ENCODE measurements around the gene ZCWPW1.
"Not testable (repeated sequence)": the region's sequence is repeated elsewhere in the genome, so short reads cannot be mapped to it uniquely, and the experiment has no call there.

Gene ZCWPW1

DNA sequence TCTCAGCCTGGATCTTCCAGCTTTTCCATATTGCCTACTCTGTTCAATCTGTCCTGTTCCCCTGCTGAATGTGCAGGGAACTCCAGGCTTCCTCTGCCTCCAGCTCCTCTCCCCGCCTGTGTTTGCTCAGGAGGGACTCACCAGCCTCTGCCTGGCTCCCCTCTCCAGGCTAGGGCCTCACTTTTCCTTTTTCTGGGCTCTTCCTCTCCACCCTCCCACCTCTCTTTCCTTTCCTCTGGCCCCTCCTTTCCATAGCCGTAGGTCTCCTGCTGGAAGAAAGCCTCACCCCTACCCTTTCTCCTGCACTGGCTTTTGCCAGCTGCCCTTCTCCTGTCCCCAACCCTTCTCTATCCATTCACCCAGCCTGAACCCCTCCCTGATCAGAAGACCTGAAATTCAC is 30.3 kb downstream of the ZCWPW1 start:
- DNase-seq: no peak

DNA sequence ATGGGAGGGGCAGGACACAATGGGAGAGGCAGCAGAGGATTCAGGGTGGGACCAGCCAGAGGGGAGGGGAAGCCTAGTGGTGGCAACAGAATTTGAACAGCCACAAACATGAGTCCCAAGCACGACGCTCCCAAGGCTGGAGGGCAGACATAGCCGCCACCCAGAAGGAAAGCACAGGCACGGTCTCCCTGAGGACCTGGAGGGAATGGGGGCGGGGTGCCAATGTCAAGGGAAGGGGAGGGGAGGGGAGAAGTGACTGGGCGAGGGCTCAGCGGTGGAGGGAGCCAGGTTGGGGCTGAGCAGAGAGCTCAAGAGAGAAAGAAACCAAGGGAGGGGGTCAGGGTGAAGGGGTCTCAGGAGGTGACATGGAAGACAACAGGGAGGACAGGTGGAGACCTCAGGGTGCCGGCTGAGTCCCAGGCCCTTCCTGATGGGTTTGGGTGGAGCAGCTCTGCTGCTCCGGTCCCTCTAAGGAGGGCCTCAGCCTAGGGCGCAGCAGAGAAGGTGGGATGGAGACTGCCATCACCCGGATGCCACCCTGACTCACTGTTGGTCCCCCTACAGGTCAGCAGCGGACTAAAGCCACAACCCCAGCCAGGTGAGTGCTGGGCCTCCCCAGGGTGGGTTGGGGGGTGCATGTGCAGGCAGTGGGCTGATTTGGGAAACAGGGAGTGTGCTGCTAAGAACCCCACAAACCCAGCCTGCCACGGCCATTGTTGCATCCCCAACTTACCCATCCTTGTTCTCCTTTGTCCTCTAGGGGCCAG is 31.0 kb downstream of the ZCWPW1 start:
- no peak for DNase-seq

DNA sequence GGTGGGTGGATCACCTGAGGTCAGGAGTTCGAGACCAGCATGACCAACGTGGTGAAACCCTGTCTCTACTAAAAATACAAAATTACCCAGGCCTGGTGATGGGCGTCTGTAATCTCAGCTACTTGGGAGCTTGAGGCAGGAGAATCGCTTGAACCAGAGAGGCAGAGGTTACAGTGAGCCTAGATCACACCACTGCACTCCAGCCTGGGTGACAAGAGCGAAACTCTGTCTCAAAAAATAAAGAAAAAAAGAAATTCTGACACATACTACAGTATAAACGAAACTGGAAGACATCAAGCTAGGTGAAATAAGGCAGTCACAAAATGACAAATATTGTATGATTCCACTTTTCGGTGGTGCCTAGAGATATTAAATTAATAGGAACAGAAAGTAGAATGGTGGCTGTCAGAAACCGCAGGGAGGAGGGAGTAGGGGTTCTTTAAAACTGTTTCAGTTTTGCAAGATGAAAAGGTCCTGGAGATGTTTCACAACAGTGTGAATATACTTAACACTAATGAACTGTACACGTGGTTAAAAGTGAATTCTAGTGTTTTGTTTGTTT is 32.0 kb downstream of the ZCWPW1 start:
- no peak for DNase-seq

DNA sequence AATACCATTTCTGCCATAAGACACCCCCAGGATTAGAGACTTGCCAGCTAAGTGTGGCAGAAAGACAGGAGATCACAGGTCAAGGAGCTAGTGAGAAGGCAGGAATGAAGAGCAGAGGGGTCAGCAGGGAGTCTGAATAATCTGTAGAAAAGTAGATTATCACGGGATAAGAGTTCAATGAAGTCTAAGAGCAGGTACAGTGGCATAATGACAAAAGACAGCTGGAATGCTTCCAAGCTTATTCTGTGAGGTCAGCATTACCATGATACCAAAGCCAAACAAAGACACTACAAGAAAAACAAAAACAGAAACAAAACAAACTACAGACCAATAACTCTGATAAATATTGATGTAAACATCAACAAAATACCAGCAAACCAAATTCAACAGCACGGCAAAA is 34.4 kb downstream of the ZCWPW1 start:
- no peak for DNase-seq

DNA sequence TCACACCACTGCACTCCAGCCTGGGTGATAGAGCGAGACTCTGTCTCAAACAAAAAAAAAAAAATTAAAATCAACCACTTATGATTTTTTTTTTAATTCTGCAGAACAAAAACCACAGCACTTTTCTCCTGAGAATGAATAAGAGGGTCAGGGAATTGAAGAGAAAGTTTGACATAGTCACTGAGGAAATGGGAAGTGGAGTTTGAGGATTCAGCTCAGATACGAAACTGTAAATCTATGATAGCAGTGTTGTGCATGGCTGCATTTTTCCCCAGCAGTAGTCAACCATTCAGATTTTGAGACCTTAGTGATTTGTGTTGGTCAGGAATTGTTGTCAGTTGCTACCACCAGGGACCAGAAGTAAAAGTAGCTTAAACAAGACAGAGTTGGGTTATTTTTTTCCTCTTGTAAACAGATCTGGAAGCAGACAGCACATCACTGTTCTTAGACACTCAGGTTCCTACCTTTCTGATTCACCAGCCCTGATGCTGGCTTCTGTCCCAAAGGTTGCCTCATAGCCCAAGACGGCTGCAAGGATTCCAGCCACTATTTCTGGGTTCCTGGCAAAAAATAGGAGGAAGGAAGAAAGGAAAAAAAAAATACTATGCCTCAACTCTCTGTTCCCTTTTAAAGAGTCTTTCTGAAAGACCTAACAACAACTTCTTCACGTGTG is 35.1 kb downstream of the ZCWPW1 start:
- DNase-seq: no peak

DNA sequence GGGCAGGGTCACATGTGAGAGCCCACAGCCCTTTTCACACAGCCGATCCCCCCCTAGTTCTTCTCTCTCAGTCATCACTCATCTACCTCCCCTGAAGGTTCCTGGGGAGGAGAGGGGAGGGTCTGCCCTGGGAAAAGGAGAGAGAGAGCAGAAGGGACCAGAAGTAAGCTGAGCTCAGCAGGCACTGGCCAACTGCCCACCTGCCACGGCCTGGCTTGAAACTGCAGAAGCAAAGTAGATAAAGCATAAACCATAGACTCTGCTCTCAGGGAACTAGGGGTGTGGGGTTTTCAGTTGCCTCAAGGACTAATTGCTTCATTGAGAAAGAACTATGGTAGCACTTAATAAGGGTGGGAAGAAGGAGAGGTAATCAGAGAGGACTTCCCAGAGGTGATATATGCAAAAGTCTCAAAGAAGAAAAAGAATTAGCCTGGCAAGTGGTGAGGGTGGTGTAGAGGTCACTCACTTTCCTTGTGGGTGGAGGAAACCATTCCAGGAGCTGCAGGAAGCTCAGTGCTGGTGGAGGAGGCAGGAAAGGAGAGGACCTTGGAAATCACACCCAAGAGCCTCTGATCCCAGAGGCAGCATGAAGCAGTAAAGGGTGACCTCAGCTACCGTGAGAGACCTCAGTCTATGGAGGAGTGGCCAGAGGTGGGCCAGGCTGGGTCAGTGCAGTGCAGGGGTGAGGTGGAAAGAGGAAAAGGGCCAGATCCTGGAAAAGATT is 38.1 kb downstream of the ZCWPW1 start:
- DNase-seq: no peak

DNA sequence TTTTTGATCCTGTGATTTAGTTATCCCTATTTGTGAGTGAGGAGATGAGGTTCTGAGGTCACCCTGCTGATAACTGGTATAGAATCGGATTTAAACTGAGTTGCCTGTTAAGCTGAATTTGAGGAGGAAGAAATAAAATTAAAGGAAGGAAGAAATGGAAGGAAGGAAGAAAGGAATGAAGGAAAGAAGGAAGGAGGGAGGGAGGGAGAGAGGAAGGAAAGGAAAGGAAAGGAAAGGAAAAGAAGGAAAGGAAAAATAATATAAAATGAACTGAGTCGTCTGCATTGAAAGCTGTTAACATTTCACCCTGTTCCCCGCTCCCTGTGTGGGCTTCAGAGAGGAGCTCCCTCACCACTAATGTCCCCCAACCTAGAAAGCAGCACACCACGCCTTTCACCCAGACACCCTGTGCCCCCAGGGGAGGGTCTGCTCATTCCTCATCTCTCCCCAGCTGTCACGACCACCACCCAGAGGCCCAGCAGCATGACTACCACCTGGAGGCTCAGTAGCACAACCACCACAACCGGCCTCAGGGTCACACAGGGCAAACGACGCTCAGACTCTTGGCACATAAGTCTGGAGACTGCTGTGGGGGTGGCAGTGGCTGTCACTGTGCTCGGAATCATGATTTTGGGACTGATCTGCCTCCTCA is 38.9 kb downstream of the ZCWPW1 start:
- no peak for DNase-seq

DNA sequence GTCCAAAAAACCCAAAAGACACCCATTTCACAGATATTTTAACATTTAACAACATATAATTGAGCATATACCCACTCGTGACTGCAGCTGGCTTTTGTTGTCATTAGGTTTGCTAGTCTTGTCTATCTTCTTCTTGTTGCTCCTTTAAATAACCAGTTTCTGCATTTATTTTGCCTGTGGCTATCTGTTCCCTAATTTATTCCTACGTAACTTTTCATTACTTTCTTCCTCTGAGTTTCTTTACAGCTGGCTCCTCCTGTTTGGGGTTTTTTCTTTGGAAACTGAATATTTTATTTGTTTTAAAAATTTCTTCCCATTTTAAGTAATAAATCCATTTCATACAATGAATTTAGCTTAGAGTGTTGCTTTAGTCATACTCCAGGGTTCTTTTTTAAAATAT is 40.8 kb downstream of the ZCWPW1 start:
- no peak for DNase-seq

DNA sequence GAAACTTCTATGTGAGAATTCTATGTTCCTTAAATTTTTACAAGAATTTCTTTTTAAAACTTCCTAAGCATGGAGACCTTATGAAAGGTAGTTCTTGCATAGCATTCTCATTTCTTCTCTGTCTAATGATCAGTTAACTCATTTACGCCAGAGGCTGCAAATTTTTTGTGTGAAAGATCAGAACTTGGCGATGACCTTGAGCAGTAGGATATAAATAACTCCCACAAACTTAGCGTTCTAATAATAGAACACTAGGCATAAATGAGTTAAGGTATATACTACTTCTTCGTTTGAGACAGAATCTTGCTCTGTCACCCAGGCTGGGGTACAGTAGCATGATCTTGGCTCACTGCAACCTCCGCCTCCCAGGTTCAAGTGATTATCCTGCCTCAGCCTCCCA is 41.6 kb downstream of the ZCWPW1 start:
- no peak for DNase-seq

DNA sequence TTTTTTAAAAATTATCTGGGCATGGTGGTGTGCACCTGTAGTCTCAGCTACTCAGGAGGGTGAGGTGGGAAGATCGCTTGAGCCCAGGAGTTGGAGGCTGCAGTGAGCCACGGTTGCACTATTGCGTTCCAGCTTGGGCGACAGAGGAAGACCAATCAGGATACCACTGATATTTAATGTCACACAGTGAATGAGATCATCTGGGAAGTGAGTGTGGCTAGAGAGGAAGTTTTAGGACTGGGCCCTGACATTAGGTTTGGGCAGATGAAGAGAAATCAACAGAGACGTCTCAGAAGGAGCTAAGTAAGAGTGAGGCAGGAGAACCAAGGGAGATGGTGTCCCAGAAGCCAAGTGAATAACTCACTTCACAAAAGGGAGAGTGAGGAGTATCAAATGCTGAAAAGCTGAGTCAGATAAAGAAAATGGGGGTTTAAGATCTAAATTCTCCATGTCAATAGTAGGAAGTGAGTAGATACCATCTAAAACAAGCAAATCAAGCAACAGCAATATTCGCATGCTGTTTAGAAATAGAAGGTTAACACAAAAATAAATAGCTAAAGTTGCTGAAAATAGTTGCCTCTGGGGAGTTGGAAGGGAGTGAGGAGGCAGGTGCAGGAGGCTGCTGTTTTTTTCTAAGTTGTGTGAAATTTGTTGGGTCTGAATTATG is 43.7 kb downstream of the ZCWPW1 start:
- DNase-seq: no peak

DNA sequence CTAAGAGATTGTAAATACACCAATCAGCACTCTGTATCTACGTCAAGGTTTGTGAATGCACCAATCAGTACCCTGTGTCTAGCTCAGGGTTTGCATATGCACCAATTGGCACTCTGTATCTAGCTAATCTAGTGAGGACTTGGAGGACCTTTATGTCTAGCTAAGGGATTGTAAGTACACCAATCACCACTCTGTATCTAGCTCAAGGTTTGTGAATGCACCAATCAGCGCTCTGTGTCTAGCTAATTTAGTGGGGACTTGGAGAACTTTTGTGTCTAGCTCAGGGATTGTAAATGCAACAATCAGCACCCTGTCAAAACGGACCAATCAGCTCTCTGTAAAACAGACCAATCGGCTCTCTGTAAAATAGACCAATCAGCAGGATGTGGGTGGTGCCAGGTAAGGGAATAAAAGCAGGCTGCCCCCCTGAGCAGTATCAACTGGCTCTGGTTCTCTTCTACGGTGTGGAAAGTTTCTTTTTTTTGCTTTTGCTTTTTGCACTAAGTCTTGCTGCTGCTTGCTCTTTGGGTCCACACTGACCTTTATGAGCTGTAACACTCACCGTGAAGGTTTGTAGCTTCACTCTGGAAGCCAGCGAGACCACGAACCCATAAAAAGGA is 46.2 kb downstream of the ZCWPW1 start:
- not testable (repeated sequence) for DNase-seq

DNA sequence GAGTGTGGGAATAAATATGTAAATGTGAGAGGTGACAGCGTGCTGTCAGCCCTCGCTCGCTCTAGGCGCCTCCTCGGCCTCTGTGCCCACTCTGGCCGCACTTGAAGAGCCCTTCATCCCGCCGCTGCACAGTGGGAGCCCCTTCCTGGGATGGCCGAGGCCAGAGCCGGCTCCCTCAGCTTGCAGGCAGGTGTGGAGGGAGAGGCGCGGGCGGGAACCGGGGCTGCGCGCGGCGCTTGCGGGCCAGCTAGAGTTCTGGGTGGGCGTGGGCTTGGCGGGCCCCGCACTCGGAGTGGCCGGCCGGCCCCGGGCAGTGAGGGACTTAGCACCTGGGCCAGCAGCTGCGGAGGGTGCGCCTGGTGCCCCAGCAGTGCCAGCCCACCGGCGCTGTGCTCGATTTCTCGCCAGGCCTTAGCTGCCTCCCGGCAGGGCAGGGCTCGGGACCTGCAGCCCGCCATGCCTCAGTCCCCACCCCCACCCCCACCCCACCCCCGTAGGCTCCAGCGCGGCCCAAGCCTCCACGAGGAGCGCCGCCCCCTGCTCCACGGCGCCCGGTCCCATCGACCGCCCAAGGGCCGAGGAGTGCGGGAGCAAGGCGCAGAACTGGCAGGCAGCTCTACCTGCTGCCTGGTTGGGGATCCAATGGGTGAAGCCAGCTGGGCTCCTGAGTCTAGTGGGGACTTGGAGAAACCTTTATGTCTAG is 46.8 kb downstream of the ZCWPW1 start:
- DNase-seq: not testable (repeated sequence)

DNA sequence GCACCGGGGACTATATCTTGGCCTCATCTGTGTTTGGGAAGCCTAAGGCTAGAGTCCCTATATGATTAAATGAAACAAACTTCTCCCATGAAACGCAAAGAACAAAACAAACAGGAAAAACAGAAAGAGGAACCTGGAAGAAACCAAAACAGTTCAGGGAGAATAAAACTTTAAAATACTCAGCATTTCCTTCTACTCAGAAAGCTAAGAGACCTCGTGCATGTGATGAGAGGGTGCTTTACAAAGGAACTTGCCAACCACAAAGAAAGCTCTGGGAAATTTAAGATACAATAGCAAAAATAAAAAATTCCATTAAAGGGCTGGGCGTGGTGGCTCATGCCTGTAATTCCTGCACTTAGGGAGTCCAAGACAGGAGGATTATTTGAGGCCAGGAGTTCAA is 48.3 kb downstream of the ZCWPW1 start:
- no peak for DNase-seq

DNA sequence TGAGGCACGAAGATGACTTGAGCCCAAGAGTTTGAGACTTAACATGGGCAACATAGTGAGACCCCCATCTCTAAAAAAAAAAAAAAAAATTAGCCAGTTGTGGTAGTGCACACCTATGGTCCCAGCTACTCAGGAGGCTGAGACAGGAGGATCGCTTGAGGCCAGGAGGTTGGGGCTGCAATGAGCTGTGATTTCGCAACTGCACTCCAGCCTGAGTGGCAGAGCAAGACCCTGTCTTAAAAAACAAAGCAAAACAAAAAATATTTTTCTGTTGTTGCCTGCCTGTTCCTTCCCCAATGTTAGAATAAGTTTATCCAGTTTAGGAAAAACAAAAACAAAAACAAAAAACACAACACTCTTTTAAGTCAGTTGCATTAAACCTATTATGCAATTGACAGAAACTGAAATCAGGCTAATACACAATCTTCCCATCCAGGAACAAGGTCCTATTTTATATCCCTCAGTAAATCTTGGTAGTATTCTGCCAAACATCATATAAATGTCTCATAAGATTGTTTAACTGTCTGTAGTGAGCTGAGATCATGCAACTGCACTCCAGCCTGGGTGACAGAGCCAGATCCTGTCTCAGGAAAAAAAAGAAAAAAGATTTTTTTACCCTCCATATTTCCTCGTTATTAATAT is 50.3 kb downstream of the ZCWPW1 start:
- DNase-seq: no peak

DNA sequence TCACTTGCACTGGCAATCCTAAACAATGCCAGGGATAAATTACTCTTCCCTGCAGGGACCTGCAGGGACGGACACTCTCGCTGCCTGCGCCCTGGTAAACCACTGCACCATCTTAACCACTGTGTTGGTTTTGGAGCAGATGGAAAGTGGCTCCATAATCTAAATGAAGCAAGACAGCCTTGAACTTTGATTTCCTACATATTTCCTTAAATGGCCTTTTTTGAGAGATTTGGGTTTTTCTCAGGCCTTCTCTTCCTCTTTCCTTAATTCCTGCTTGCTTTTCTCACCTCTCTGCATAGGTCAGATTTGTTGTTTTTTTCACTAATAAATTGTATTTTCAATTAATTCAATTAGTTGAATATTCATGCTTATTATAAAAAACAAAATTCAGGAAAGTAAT is 52.4 kb downstream of the ZCWPW1 start:
- no peak for DNase-seq

DNA sequence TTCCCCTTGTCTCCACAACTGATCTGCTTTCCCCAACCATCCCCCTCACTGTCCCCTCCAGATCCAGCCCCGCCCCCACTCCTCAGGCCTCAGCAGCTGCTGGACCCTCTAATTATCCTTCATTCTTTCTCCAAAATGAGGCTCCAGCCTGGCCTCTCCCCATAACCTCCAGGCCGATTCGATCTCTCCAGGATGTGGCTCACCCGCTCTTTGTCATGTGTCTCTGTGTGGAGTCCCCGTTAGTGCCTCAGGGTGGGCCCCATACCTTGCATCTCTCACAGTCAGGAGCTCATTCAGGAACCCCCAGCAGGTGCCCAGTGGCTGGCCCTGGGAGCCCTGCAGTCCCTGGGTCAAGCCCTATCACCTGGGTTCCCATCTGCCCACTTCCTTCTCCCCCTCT is 53.9 kb downstream of the ZCWPW1 start:
- DNase-seq: no peak

DNA sequence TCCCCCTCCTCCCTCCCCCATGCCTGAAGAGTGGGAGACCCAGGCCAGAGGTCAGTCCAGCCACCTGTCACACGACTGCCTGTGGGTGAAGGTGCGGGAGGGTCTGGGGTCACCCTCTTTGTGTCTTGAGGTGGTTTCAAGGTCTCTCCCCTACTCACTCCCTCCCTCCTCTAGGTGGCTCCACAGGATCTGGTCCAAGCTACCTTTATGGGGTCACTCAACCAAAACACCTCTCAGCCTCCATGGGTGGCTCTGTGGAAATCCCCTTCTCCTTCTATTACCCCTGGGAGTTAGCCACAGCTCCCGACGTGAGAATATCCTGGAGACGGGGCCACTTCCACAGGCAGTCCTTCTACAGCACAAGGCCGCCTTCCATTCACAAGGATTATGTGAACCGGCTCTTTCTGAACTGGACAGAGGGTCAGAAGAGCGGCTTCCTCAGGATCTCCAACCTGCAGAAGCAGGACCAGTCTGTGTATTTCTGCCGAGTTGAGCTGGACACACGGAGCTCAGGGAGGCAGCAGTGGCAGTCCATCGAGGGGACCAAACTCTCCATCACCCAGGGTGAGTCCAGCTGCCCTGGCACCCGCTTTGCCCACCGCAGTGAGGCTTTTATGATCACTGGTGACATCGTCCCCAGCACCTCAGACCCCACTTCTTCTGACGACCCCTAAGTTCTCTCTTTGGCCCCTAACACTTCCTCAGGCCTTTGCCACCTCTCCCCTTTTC is 54.5 kb downstream of the ZCWPW1 start:
- not testable (repeated sequence) for DNase-seq

DNA sequence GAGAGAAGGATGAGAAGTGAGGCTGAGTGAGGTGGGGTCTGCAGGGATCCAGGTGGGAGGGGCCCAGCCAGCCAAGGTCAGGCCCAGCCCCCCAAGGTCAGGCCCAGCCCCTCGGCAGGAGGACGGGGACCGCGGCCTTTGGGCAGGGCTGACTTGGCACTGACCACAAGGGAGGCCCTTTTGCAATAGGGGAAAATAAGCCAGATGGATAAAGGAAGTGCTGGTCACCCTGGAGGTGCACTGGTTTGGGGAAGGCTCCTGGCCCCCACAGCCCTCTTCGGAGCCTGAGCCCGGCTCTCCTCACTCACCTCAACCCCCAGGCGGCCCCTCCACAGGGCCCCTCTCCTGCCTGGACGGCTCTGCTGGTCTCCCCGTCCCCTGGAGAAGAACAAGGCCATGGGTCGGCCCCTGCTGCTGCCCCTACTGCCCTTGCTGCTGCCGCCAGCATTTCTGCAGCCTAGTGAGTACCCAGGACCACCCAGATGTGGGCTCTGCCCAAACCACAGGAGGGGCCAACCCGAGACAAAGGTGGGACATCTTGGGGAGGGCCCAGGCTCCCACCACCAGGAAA is 55.2 kb downstream of the ZCWPW1 start, which contains the start of gene PILRA:
Gene PILRA (plus strand): TSS at position 227 of the 571 bp plus-strand sequence. CDS start 170 bp downstream, at position 397.
- DNase-seq: no peak

DNA sequence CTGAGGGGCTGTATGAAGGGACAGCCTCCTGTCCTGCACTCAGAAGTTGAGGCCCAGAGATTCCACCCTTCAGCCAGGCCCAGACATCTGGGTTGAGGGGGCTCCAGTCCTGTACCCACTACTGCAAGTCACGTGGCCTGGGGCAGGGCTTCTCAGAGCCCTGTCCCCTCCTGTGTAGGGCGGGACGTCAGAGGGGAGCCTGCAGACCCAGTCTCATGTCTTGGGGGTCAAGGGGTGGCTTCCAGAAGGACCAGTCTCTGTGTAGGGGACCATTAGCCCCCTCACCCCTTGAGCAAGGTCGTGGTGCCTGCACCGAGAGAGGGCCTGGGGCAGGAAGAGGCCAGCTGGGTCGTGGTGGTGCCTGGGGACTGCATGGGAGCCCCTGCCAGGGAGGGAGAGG is 55.8 kb downstream of the ZCWPW1 start:
- DNase-seq: no peak

DNA sequence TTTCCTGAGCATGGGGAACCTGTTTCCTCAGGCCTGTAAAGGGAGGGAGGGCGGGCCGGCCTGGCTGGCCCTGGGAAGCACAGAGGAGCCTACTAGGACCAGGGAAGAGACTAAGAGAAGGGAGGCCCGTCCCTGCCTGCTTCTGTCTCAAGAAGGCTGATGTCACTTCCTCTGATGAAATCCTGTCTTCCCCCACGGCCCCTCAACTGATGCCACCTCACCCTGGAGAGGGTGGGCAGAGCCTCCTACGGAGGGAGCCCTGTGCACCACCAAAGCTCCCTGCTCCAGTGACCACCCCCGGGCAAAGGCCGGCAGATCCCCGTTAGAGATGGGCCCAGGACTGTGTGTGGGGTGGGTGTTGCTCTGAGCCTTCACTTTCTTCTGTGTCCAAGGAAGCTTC is 56.2 kb downstream of the ZCWPW1 start:
- DNase-seq: no peak

Data from activated CD8-positive, alpha-beta memory T cell treated with anti-CD3 and anti-CD28 coated beads, Interleukin-2, amount 50 U/mL, for 4 hours (primary cell).